Panc1 (cell line): ENCODE results near the gene LHPP. TPM values are rescaled to one million over a fixed set of nuclear protein-coding genes. Genes with fewer than 3 reads are reported as not detected.

Source experiments
- ATAC-seq: fragments of 200-7000 bp; cut with Tn5 transposase; 2 replicates; pipeline ENCODE4 v1.9.1; 2020; ENCODE audit warnings: mild to moderate bottlenecking, moderate library complexity
- BruUV-seq: library from RNA; stranded (reverse); fragments of 400-500 nt; replicated peaks from 2 replicates; lab custom pipeline; 2021; lab: Mats Ljungman, UMichigan
- CTCF ChIA-PET: fragments of 300-600 bp; sonication (Branson Sonifier 250); formaldehyde crosslinking; loops from one replicate; lab custom pipeline; 2022; ENCODE audit warnings: antibody characterized with exemption; lab: Charles Lee
- POLR2A ChIA-PET: fragments of 300-600 bp; sonication (Branson Sonifier 250); formaldehyde crosslinking; loops from one replicate; lab custom pipeline; 2022; ENCODE audit warnings: antibody characterized with exemption; lab: Charles Lee
- DNase-seq: peaks from one replicate; pipeline ENCODE4 v3.0.0-alpha.2; 2010; ENCODE audit warnings: low read depth, low spot score
- H3K27ac ChIP-seq: 2 replicates; pipeline ENCODE4 v1.5.1; 2011; ENCODE audit warnings: mild to moderate bottlenecking, low read length, inconsistent platforms
- H3K27me3 ChIP-seq: fragments of 200-500 bp; sonication (Bioruptor generic); 2 replicates; pipeline ENCODE4 v1.6.0; 2014; ENCODE audit warnings: low read length, inconsistent platforms; ENCODE audit not compliant: control insufficient read depth, insufficient read depth
- H3K36me3 ChIP-seq: fragments of 200-500 bp; sonication (Bioruptor generic); 2 replicates; pipeline ENCODE4 v1.5.1; 2014; ENCODE audit warnings: inconsistent platforms, mild to moderate bottlenecking, low read length, moderate library complexity; ENCODE audit not compliant: control insufficient read depth, insufficient read depth
- H3K4me1 ChIP-seq: 2 replicates; pipeline ENCODE4 v1.5.1; 2011; ENCODE audit warnings: inconsistent platforms, mild to moderate bottlenecking, low read length, moderate library complexity; ENCODE audit not compliant: control insufficient read depth, insufficient read depth
- H3K4me3 ChIP-seq, 2 experiments: 2 replicates each; pipeline ENCODE4 v1.5.1; 2011 to 2012; ENCODE audit warnings: low read depth in 2 of 2, low read length in 2 of 2, mild to moderate bottlenecking in 2 of 2, inconsistent platforms in 1 of 2, moderate library complexity in 1 of 2
- H3K9me3 ChIP-seq: fragments of 200-500 bp; sonication (Bioruptor generic); 2 replicates; pipeline ENCODE4 v1.5.1; 2014; ENCODE audit warnings: low read depth, mild to moderate bottlenecking, inconsistent platforms, low read length, moderate library complexity; ENCODE audit not compliant: control insufficient read depth, insufficient read depth
- CTCF ChIP-seq: fragments of 450-650 bp; IDR thresholded peaks from 2 replicates; pipeline ENCODE4 v1.5.1; 2017; ENCODE audit warnings: mild to moderate bottlenecking
- POLR2AphosphoS5 ChIP-seq: IDR thresholded peaks from 2 replicates; pipeline ENCODE4 v1.6.1; 2012; ENCODE audit warnings: mild to moderate bottlenecking, low read depth, low read length, moderate library complexity
- REST ChIP-seq, 2 experiments: IDR thresholded peaks; 2 replicates each; pipeline ENCODE4 v1.6.1; 2011 to 2012; ENCODE audit warnings: low read depth in 2 of 2, control low read depth in 1 of 2, low read length in 1 of 2, mild to moderate bottlenecking in 1 of 2, moderate library complexity in 1 of 2; ENCODE audit not compliant: insufficient read depth in 1 of 2
- SIN3A ChIP-seq: IDR thresholded peaks from 2 replicates; pipeline ENCODE4 v1.6.1; 2012; ENCODE audit warnings: low read depth, mild to moderate bottlenecking, low read length, moderate library complexity, borderline replicate concordance; ENCODE audit not compliant: insufficient read depth
- TCF7L2 ChIP-seq: IDR thresholded peaks from 2 replicates; pipeline ENCODE4 v1.6.1; 2011; ENCODE audit warnings: mild to moderate bottlenecking, low read depth, low read length, inconsistent platforms
- in situ Hi-C: cut with HindIII; loops from 2 replicates; pipeline ENCODE4 v1.10.0; 2016; ENCODE audit warnings: low sequenced_read_pairs, low pct_unique_long_range_greater_than_20kb
- intact Hi-C: fragments of 100-400 bp; cut with micrococcal nuclease; formaldehyde crosslinking; loops from one replicate; pipeline ENCODE4 v1.10.0; 2022; ENCODE audit not compliant: unreplicated experiment
- total RNA-seq: library from RNA; stranded (reverse); gene quantifications from one replicate; pipeline ENCODE4 v1.2.1, GENCODE V29; 2021; ENCODE audit not compliant: unreplicated experiment

The LHPP gene
- total RNA-seq, 1 experiment from 2014 or later: 15.0 TPM

GRCh38 chr10:124600051-124600880, 138.6 kb downstream of the LHPP start:
- in situ Hi-C loops: no loop called here
- H3K4me3 ChIP-seq: no peak overlapping the region
- no peak overlapping the region for H3K27ac ChIP-seq
- no peaks in the 10 kb centered on the region for H3K36me3 ChIP-seq
- CTCF ChIA-PET: no interaction called here
- no peak for TF ChIP-seq REST (IDR thresholded peaks at IDR 0.05; ENCODE audit: insufficient read depth in 1 of 2, low read depth in 2 of 2, low read length in 1 of 2)
- TF ChIP-seq CTCF: no peak
- no peak for TF ChIP-seq TCF7L2
- TF ChIP-seq SIN3A: no peak
- TF ChIP-seq POLR2AphosphoS5: no peak
- ATAC-seq (no peak), DNase-seq (no peak)
- POLR2A ChIA-PET: no interaction called here
- no peaks in the 10 kb centered on the region for H3K4me1 ChIP-seq
- intact Hi-C loops: no loop called here
- H3K27me3 ChIP-seq: no peaks in the 10 kb centered on the region
- BruUV-seq: no TSS peak
- H3K9me3 ChIP-seq: no peaks in the 10 kb centered on the region

GRCh38 chr10:124601016-124601415, 139.4 kb downstream of the LHPP start:
- Histone ChIP-seq H3K4me1 (no peaks in the 10 kb centered on the region), H3K36me3 (no peaks in the 10 kb centered on the region), H3K27me3 (no peaks in the 10 kb centered on the region), H3K4me3 (no peak overlapping the region), H3K27ac (no peak overlapping the region), H3K9me3 (no peaks in the 10 kb centered on the region)
- ChIA-PET POLR2A (no interaction called here), CTCF (no interaction called here)
- no TSS peak for BruUV-seq
- TF ChIP-seq TCF7L2: no peak
- TF ChIP-seq CTCF: no peak
- TF ChIP-seq POLR2AphosphoS5: no peak
- no peak for TF ChIP-seq SIN3A
- no peak for TF ChIP-seq REST (IDR thresholded peaks at IDR 0.05; ENCODE audit: insufficient read depth in 1 of 2, low read depth in 2 of 2, low read length in 1 of 2)
- DNase-seq: no peak
- in situ Hi-C loops (no loop called here), intact Hi-C loops (no loop called here)
- no peak for ATAC-seq
